ENCODE results near the gene SLC18B1.

DNA sequence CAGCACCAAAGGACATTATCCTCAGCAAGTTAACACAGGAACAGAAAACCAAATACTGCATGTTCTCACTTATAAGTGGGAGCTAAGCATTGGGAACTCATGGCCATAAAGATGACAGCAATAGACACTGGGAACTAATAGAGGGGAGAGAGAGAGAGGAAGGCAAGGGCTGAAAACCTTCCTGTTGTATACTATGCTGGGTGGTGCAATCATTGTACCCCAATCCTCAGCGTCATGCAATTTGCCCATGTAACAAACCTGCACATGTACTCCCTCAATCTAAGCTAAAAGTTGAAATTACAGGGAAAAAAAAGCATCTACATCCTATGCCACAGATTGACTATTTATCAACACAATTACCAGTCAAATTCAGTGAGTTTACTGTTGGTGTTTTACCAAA, 64.6 kb downstream of the SLC18B1 start:
- TF ChIP-seq CTCF (IDR thresholded peaks at IDR 0.05) (no peak), EP300 (IDR thresholded peaks at IDR 0.05) (no peak), POLR2A (IDR thresholded peaks at IDR 0.05) (no peak)
